A204.1 (cell line): ENCODE measurements around the gene PHYH.
"Not testable (repeated sequence)": the region's sequence is repeated elsewhere in the genome, so short reads cannot be mapped to it uniquely, and the experiment has no call there.

Source experiments
- FAIRE-seq: peaks from 2 replicates; lab custom pipeline; 2012; peaks lifted over from hg19 to GRCh38; lab: Jason Lieb, UNC

The PHYH gene

DNA sequence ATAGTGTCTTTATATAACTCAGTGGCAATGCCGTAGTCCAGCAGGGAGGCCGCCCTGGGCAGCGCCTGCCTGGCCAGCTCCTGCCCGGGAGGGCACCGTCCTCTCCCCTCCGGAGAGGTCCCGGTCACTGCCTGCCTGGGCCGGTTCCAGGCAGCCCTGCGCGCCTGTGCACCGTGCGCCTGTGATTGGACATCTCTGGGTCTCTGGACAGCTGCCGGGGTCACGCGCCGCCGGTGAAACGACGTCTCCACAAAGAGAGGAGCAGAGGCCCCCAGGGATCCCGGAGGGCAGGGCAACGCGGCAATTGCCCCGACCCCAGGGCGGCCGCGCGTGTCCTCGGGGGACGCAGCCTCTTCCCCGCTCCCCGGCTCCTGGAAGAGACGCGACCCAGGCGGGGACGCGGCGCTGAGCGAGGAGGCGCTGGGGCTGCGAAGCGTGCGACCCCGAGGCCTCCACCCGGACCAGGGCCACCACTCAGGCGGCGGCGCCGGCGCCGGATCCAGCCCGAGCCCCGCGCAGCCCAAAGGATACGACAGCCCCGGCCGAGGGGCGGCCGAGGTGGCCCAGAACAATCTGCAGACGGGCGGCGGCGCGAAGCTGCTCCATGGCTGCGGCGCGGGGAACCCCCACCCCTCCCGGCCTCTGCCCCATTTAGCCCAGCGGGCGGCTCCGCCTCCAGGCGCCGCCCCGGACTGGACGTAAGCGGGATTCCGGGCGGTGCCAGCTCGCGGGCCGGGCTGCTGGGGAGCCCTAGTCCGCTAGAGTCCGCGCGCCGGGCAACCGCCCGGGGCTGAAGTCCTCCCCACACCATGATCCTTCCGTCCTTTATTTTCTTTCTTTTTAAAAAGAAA is at the start of gene PHYH:
Gene PHYH, minus strand, starts transcription at position 628 of the 851 bp plus-strand sequence. Its CDS starts 22 bp downstream, at position 606.
- no peak for FAIRE-seq

GRCh38 chr10:13348216-13349017 is 48.6 kb upstream of the PHYH start, which contains the start of gene SEPHS1:
Gene SEPHS1, minus strand, starts transcription at chr10:13348293. Its CDS starts 3,343 bp downstream, at chr10:13344950.
- no peak for FAIRE-seq

DNA sequence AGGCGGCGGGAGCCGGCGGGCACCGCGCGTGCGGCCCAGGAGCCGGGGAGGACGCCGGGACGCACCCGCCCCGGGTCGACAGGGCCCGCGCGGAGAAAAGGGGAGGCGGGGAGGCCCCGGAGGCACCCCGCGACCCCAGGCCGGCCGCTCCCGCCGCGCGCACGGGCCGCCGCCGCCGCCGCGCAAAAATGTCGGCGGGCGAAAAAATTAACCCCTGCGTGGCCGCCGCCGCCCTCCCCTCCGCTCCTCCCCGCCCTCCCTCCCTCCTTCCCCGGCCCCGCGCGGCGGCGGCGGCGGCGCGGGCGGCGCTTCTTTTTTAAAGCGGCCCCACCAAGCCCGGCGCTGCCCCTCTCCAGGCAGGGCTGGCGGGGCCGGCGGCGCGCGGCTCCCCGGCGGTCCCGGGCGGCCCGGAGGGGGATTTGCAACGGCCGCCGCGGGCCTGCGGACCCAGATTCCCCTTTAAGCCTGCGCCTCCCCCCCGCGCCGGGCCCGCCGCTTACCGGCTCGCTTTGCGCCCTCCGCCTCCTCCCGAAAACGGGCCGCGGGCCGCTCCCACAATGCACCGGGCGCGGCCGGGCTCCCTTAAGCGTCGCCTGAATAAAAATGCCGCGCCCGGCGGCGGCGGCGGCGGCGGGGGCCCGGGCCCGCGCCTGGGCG is 47.8 kb upstream of the PHYH start:
- no peak for FAIRE-seq

GRCh38 chr10:13347043-13347499 is 47.2 kb upstream of the PHYH start:
- no peak for FAIRE-seq

GRCh38 chr10:13346283-13347042 is 46.6 kb upstream of the PHYH start:
- FAIRE-seq: no peak

GRCh38 chr10:13340626-13341376 is 40.9 kb upstream of the PHYH start:
- FAIRE-seq: no peak

DNA sequence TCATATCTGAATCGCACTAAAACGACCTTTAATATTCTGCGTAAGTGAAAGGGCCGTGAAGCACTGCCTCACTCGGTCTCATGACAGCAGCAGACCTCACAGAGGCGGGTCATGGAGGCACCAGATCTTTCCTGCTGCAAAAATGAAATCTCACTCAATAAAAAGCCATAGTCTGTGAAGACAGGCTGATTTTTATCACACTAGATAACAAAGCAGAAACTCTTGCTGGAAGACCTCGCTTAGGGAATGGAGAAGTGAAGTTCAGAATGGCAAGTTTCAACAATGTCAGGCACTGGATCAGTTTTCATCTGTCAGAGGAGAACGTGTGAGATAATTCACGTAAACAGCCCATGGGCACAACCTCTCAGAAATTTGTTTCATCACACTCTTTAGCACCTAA is 40.2 kb upstream of the PHYH start:
- FAIRE-seq: no peak

DNA sequence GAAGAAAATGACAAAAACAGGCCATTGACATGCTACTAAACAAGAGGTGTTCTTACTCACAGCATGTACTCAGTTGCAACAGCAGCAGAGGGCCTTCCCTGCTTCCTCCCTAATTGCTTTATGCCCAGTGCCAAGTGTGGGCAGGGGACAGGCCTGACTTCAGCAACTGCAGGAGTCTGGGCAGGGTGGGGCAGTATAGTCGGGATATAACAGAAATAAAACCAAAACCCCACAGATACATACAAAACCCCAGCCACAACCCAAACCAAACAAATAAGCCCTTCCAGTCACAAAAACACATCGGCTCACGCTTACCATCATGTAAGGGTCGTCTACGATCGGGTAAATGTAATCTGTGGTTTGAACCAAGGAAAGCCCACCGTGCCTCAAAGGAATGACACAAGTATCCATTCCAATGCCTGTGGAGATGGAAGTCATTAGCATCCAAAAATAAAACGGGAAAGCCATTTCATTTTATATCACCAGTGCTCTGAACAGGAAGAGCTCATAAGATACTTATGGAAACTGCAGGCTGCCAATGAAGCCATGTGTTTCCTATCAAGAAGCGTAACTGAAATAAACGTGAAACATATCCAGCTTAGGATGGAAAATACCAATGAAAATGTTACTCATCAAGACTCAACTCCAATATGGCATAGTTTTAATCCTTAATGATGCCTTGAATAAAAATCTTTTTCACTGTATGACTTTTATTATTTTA is 38.7 kb upstream of the PHYH start:
- no peak for FAIRE-seq

DNA sequence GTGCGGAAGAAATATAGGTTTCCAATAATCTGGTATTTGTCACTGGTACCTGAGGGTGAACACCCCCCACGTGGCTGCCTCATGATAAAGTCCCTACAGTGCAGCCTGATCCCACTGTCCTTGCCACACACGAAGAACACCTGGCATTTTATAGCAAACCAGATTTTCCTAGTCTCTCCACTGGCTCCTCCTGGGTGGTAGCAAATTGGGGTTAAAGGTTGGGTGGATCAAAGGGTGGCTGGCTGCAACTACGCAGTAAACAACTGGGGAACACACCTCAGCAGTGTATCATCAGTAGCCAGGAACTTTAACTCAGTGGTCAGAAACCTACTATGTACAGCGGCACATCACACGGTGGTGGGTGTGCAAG is 37.9 kb upstream of the PHYH start:
- no peak for FAIRE-seq

- no peak for FAIRE-seq
Measured at GRCh38 chr10:13337128-13337826, 37.4 kb upstream of the PHYH start.

GRCh38 chr10:13335881-13336280 is 36.0 kb upstream of the PHYH start:
- FAIRE-seq: no peak

DNA sequence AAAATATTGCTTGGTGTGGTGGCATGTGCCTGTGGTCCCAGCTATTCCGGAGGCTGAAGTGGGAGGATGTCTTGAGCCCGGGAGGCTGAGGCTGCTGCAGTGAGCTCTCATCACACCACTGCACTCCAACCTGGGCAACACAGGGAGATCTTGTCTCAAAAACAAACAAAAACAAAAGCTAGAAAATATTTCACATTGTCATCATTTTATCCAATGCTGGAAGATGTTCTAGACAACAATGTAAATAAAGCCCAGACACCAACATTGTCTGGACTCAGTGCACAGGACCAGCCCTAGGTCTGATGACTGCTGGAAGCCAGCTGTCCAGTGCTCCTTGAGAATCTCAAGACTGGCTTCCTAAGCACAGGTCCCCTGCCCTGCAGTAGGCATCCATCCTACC is 34.7 kb upstream of the PHYH start:
- FAIRE-seq: no peak

GRCh38 chr10:13331646-13332045 is 31.8 kb upstream of the PHYH start:
- FAIRE-seq: no peak

GRCh38 chr10:13330980-13331379 is 31.1 kb upstream of the PHYH start:
- FAIRE-seq: not testable (repeated sequence)

DNA sequence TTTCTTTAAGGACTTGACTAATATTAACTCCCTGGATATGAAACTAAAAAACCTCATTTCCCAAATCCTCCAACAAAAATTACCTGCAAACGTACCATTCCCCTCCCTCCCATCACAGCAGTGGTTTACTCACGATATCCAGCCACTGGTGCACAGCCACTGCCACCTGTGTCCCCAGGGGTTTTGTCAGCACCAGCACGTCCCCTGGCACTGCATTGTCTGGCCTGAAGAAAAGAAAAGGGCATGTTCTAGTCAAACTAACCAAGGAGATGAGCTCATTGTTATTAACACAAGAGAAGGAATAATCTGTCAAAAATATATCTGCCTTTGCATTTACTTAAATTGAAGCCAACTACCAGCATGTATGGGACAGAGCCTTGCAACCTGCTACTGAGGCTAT is 29.7 kb upstream of the PHYH start:
- no peak for FAIRE-seq

DNA sequence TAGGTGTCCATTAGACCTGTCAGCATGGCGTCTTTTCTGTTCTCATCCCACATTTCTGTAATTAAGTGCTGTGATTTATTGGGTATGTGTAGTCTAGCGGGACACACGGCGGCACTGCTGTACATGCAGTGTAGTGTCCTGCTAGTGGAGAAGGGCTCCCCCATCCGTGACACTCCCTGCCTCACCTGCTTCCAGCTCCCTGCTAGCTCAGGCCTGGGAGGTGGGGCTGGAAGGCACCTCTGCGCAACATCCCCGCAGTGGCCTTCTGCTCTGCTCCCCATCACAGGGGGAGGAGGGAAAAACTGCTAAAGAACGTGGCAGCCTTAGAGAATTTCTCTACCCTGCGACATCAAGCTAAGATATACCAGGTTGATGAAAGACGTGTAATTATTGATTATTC is 28.7 kb upstream of the PHYH start:
- no peak for FAIRE-seq

GRCh38 chr10:13328126-13328525 is 28.3 kb upstream of the PHYH start:
- FAIRE-seq: no peak

- FAIRE-seq: no peak
Measured at GRCh38 chr10:13327534-13327933, 27.7 kb upstream of the PHYH start.

GRCh38 chr10:13322615-13323148 is 22.8 kb upstream of the PHYH start:
- FAIRE-seq: no peak

- no peak for FAIRE-seq
Measured at GRCh38 chr10:13321576-13321975, 21.7 kb upstream of the PHYH start.
